GM18507 (cell line): Measurements from ENCODE around the gene CCDC88A.
"Not testable (repeated sequence)": the region's sequence is repeated elsewhere in the genome, so short reads cannot be mapped to it uniquely, and the experiment has no call there.

Experiments
- DNase-seq: peaks from one replicate; pipeline ENCODE4 v3.0.0; 2011; ENCODE audit warnings: low read depth; ENCODE audit not compliant: insufficient read length; ENCODE audit errors: extremely low spot score
- FAIRE-seq: peaks from 2 replicates; lab custom pipeline; 2011; peaks lifted over from hg19 to GRCh38; lab: Jason Lieb, UNC

Gene CCDC88A

GRCh38 chr2:55419679-55420438 is at the start of gene CCDC88A:
TSS of gene CCDC88A (minus strand) at chr2:55419856. CDS start at chr2:55419079, 777 bp downstream.
- FAIRE-seq (peak; percentile 88), DNase-seq (peak; percentile 76)

GRCh38 chr2:55461679-55462078 is 42.0 kb upstream of the CCDC88A start:
- DNase-seq: no peak
- no peak for FAIRE-seq

- FAIRE-seq (no peak), DNase-seq (no peak)
Observed at GRCh38 chr2:55460562-55460961, 40.9 kb upstream of the CCDC88A start.

GRCh38 chr2:55459714-55460274 is 40.1 kb upstream of the CCDC88A start:
- FAIRE-seq (no peak), DNase-seq (no peak)

- FAIRE-seq: no peak
- no peak for DNase-seq
Observed at GRCh38 chr2:55459279-55459678, 39.6 kb upstream of the CCDC88A start.

- DNase-seq (no peak), FAIRE-seq (no peak)
Observed at GRCh38 chr2:55454121-55454520, 34.5 kb upstream of the CCDC88A start.

GRCh38 chr2:55452879-55453278 is 33.2 kb upstream of the CCDC88A start:
- FAIRE-seq (no peak), DNase-seq (no peak)

- FAIRE-seq (no peak), DNase-seq (no peak)
Observed at GRCh38 chr2:55451699-55452098, 32.0 kb upstream of the CCDC88A start.

GRCh38 chr2:55450014-55450413 is 30.4 kb upstream of the CCDC88A start:
- not testable (repeated sequence) for FAIRE-seq, DNase-seq

GRCh38 chr2:55442045-55442760 is 22.5 kb upstream of the CCDC88A start:
- DNase-seq, FAIRE-seq: not testable (repeated sequence)

- FAIRE-seq: no peak
- DNase-seq: no peak
Observed at GRCh38 chr2:55441280-55441892, 21.7 kb upstream of the CCDC88A start.

GRCh38 chr2:55439101-55439397 is 19.4 kb upstream of the CCDC88A start:
- DNase-seq: no peak
- no peak for FAIRE-seq

GRCh38 chr2:55438391-55439100 is 18.9 kb upstream of the CCDC88A start:
- no peak for FAIRE-seq
- DNase-seq: no peak

- FAIRE-seq (no peak), DNase-seq (no peak)
Observed at GRCh38 chr2:55437515-55438390, 18.1 kb upstream of the CCDC88A start.

GRCh38 chr2:55431982-55432627 is 12.4 kb upstream of the CCDC88A start:
- peak; percentile 78 for FAIRE-seq
- no peak for DNase-seq

- no peak for DNase-seq
- no peak for FAIRE-seq
Observed at GRCh38 chr2:55430211-55430975, 10.7 kb upstream of the CCDC88A start.

- DNase-seq: no peak
- FAIRE-seq: no peak
Observed at GRCh38 chr2:55428258-55428657, 8.6 kb upstream of the CCDC88A start.

GRCh38 chr2:55425431-55425831 is 5.8 kb upstream of the CCDC88A start:
- no peak for FAIRE-seq
- no peak for DNase-seq
